ENCODE results near the gene NFU1. TPM values are rescaled to one million over a fixed set of nuclear protein-coding genes. Genes with fewer than 3 reads are reported as not detected.

Gene NFU1
- total and polyA plus RNA-seq, 2 of the 13 experiments (the other 11 are each of a cell fraction or from before 2014, with no cell fraction given): 39.1 to 84.0 TPM

DNA sequence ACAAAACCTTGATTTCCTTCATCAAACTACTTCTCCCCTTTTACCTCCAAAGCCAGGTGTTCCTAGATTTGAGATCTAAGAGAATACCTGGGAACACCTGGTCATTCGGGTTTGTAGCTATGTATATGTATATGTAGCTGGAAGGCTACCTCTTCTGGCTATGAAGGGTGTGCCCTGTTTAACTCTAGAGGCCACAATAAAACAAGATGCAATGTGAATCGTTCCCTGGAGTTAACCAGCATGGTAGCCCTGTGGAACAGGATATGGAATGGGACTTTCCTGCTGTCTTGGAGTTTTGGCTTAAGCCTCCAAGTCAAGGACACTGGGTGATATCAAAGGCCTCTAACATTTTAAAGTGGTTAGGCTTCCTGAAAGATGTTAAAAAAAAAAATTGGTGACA is 17.7 kb upstream of the NFU1 start:
- H2AFZ ChIP-seq (ENCODE audit: low read length): no peak overlapping the region
- no peaks in the 10 kb centered on the region for H3K27me3 ChIP-seq (ENCODE audit: control insufficient read depth in 1 of 2, insufficient read depth in 2 of 2, low read length in 2 of 2)
- H3K9me3 ChIP-seq (ENCODE audit: low read length): no peaks in the 10 kb centered on the region
- 0 out of 2 replicates have a peak, but pooled peaks cover 9% of the 10 kb centered on the region for H3K4me1 ChIP-seq (ENCODE audit: insufficient read depth, low read length)
- intact Hi-C loops (cut with micrococcal nuclease; ENCODE audit: unreplicated experiment): no loop called here
- in situ Hi-C loops (cut with HindIII; ENCODE audit: extremely low pct_ligation_motif_present, low pct_unique_long_range_greater_than_20kb): no loop called here
- no peak for TF ChIP-seq HNRNPH1 (optimal IDR thresholded peaks at IDR 0.05; ENCODE audit: low read depth, low read length)
- no peak for TF ChIP-seq SMARCC2 (IDR thresholded peaks at IDR 0.05)
- TF ChIP-seq ZNF775 (CRISPR knock-in tag; IDR thresholded peaks at IDR 0.05; ENCODE audit: borderline replicate concordance): no peak
- TF ChIP-seq ZMAT3 (CRISPR knock-in tag; conservative IDR thresholded peaks at IDR 0.05): no peak
- TF ChIP-seq, protein P1, sequence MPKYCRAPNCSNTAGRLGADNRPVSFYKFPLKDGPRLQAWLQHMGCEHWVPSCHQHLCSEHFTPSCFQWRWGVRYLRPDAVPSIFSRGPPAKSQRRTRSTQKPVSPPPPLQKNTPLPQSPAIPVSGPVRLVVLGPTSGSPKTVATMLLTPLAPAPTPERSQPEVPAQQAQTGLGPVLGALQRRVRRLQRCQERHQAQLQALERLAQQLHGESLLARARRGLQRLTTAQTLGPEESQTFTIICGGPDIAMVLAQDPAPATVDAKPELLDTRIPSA (CRISPR knock-in tag; IDR thresholded peaks at IDR 0.05; ENCODE audit: borderline replicate concordance): no peak
- TF ChIP-seq, protein P2, sequence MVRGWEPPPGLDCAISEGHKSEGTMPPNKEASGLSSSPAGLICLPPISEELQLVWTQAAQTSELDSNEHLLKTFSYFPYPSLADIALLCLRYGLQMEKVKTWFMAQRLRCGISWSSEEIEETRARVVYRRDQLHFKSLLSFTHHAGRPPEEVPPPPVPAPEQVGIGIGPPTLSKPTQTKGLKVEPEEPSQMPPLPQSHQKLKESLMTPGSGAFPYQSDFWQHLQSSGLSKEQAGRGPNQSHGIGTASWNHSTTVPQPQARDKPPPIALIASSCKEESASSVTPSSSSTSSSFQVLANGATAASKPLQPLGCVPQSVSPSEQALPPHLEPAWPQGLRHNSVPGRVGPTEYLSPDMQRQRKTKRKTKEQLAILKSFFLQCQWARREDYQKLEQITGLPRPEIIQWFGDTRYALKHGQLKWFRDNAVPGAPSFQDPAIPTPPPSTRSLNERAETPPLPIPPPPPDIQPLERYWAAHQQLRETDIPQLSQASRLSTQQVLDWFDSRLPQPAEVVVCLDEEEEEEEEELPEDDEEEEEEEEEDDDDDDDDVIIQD (CRISPR knock-in tag; IDR thresholded peaks at IDR 0.05; ENCODE audit: low read depth): no peak
- no peak for TF ChIP-seq ZNF629 (CRISPR knock-in tag; conservative IDR thresholded peaks at IDR 0.05)
- TF ChIP-seq U2AF2 (IDR thresholded peaks at IDR 0.05; ENCODE audit: low read depth, low read length): no peak
- TF ChIP-seq, protein P3, sequence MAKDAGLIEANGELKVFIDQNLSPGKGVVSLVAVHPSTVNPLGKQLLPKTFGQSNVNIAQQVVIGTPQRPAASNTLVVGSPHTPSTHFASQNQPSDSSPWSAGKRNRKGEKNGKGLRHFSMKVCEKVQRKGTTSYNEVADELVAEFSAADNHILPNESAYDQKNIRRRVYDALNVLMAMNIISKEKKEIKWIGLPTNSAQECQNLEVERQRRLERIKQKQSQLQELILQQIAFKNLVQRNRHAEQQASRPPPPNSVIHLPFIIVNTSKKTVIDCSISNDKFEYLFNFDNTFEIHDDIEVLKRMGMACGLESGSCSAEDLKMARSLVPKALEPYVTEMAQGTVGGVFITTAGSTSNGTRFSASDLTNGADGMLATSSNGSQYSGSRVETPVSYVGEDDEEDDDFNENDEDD (CRISPR knock-in tag; IDR thresholded peaks at IDR 0.05; ENCODE audit: borderline replicate concordance): no peak
- no peak for TF ChIP-seq FOXK1 (CRISPR knock-in tag; IDR thresholded peaks at IDR 0.05; ENCODE audit: borderline replicate concordance, low read depth)
- TF ChIP-seq, protein P4, sequence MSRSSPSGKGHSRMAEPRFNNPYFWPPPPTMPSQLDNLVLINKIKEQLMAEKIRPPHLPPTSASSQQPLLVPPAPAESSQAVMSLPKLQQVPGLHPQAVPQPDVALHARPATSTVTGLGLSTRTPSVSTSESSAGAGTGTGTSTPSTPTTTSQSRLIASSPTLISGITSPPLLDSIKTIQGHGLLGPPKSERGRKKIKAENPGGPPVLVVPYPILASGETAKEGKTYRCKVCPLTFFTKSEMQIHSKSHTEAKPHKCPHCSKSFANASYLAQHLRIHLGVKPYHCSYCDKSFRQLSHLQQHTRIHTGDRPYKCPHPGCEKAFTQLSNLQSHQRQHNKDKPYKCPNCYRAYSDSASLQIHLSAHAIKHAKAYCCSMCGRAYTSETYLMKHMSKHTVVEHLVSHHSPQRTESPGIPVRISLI (CRISPR knock-in tag; IDR thresholded peaks at IDR 0.05; ENCODE audit: borderline replicate concordance): no peak
- TF ChIP-seq, protein P5, sequence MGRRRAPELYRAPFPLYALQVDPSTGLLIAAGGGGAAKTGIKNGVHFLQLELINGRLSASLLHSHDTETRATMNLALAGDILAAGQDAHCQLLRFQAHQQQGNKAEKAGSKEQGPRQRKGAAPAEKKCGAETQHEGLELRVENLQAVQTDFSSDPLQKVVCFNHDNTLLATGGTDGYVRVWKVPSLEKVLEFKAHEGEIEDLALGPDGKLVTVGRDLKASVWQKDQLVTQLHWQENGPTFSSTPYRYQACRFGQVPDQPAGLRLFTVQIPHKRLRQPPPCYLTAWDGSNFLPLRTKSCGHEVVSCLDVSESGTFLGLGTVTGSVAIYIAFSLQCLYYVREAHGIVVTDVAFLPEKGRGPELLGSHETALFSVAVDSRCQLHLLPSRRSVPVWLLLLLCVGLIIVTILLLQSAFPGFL (CRISPR knock-in tag; IDR thresholded peaks at IDR 0.05): no peak
- CTCF ChIA-PET (ENCODE audit: low intra/inter-chr PET ratio, low total read pairs): no interaction called here
- no peaks in the 10 kb centered on the region for H4K20me1 ChIP-seq (ENCODE audit: insufficient read depth, low read length)
- H3K4me3 ChIP-seq (replicated peaks in 1 of 3; ENCODE audit: insufficient read depth in 1 of 3, low read depth in 2 of 3, low read length in 3 of 3): no peak overlapping the region
- no peak for ATAC-seq
- H3K27ac ChIP-seq (ENCODE audit: extremely low read length, insufficient read depth, low read length): no peak overlapping the region
- BruUV-seq (replicated peaks): no TSS peak
- no peak for DNase-seq (ENCODE audit: low spot score)
- no peaks in the 10 kb centered on the region for H3K79me2 ChIP-seq (ENCODE audit: insufficient read depth, low read length)
- H3K4me2 ChIP-seq (ENCODE audit: low read depth, low read length): no peak overlapping the region
- POLR2A ChIA-PET: interaction anchor here (2.5 kb wide), 1 partner anchor 18 kb away, joined by 10 read pairs; the partner anchor contains the start of gene NFU1
- no peak for FAIRE-seq
- 85% methylated on average over 2 of the region's 2 CpGs for WGBS (ENCODE audit: low lambda C conversion rate)
- no peak overlapping the region for H3K9ac ChIP-seq (ENCODE audit: insufficient read depth, low read depth, low read length)
- H3K36me3 ChIP-seq (replicated peaks in 1 of 2; ENCODE audit: control insufficient read depth in 1 of 2, insufficient read depth in 2 of 2, low read length in 2 of 2): no peaks in the 10 kb centered on the region

Data from HepG2 (cell line).